HG03460 (cell line): ENCODE data around the gene USP34.
"Not testable (repeated sequence)": the region's sequence is repeated elsewhere in the genome, so short reads cannot be mapped to it uniquely, and the experiment has no call there.

Source experiments
- ATAC-seq: cut with Tn5 transposase; IDR thresholded peaks from one replicate; pipeline ENCODE4 v1.9.1; 2021; ENCODE audit not compliant: unreplicated experiment

The USP34 gene

GRCh38 chr2:61196671-61197070 is 274.2 kb downstream of the USP34 start:
- ATAC-seq, result no peak

- not testable (repeated sequence) for ATAC-seq
These were observed 276.2 kb downstream of the USP34 start for GRCh38 chr2:61194646-61195045.

GRCh38 chr2:61193670-61194561 is 277.0 kb downstream of the USP34 start:
- no peak for ATAC-seq

- no peak for ATAC-seq
These were observed 283.8 kb downstream of the USP34 start for GRCh38 chr2:61187085-61187484.

GRCh38 chr2:61185231-61185728 is 285.6 kb downstream of the USP34 start:
- no peak for ATAC-seq

GRCh38 chr2:61184263-61184662 is 286.6 kb downstream of the USP34 start:
- no peak for ATAC-seq

- ATAC-seq, result no peak
These were observed 287.1 kb downstream of the USP34 start for GRCh38 chr2:61183795-61184194.

GRCh38 chr2:61182059-61182383 is 288.9 kb downstream of the USP34 start:
- no peak for ATAC-seq

- ATAC-seq, result no peak
These were observed 289.4 kb downstream of the USP34 start for GRCh38 chr2:61181382-61182058.

GRCh38 chr2:61180686-61181085 is 290.2 kb downstream of the USP34 start:
- ATAC-seq, result no peak

GRCh38 chr2:61179701-61180639 is 290.9 kb downstream of the USP34 start:
- ATAC-seq, result no peak

GRCh38 chr2:61178603-61179545 is 292.0 kb downstream of the USP34 start:
- ATAC-seq, result no peak

GRCh38 chr2:61177727-61178549 is 292.9 kb downstream of the USP34 start:
- peak; percentile 22 for ATAC-seq

GRCh38 chr2:61176755-61177726 is 293.8 kb downstream of the USP34 start:
- peak; percentile 70 for ATAC-seq

- no peak for ATAC-seq
These were observed 295.9 kb downstream of the USP34 start for GRCh38 chr2:61175036-61175435.

- no peak for ATAC-seq
These were observed 297.8 kb downstream of the USP34 start for GRCh38 chr2:61173116-61173515.

- no peak for ATAC-seq
These were observed 298.2 kb downstream of the USP34 start for GRCh38 chr2:61172671-61173070.

- no peak for ATAC-seq
These were observed 303.3 kb downstream of the USP34 start for GRCh38 chr2:61167579-61167978.
